HepG2 (cell line): ENCODE results near the gene MNT.

Experiments
- CAMTA2 ChIP-seq: sonication (generic); formaldehyde crosslinking; IDR thresholded peaks from 2 replicates; pipeline ENCODE4 v1.4.0; 2020; ENCODE audit warnings: mild to moderate bottlenecking, missing genetic modification reagents, borderline replicate concordance
- CBX5 ChIP-seq: sonication (generic); formaldehyde crosslinking; IDR thresholded peaks from 2 replicates; pipeline ENCODE4 v1.4.0; 2020; ENCODE audit warnings: missing genetic modification reagents, borderline replicate concordance
- HNRNPUL1 ChIP-seq: fragments of 200-400 bp; formaldehyde crosslinking; IDR thresholded peaks from 2 replicates; pipeline ENCODE4 v1.6.1; 2017; ENCODE audit warnings: low read depth, mild to moderate bottlenecking, low read length, moderate library complexity
- TARDBP ChIP-seq: sonication (generic); formaldehyde crosslinking; IDR thresholded peaks from 2 replicates; pipeline ENCODE4 v1.8.0; 2022; ENCODE audit warnings: mild to moderate bottlenecking, missing genetic modification reagents
- ZNF317 ChIP-seq: sonication (generic); formaldehyde crosslinking; IDR thresholded peaks from 2 replicates; pipeline ENCODE4 v1.5.0; 2020; ENCODE audit warnings: mild to moderate bottlenecking, missing genetic modification reagents
- ZNF414 ChIP-seq: sonication (generic); formaldehyde crosslinking; IDR thresholded peaks from 2 replicates; pipeline ENCODE4 v1.5.0; 2020; ENCODE audit warnings: missing genetic modification reagents

GRCh38 chr17:2351269-2351668 is 49.6 kb downstream of the MNT start:
- TF ChIP-seq CBX5 (CRISPR knock-in tag) = no peak
- TF ChIP-seq ZNF414 (CRISPR knock-in tag) = no peak
- TF ChIP-seq ZNF317 (CRISPR knock-in tag) = no peak
- no peak for TF ChIP-seq CAMTA2 (CRISPR knock-in tag)
- no peak for TF ChIP-seq HNRNPUL1
- no peak for TF ChIP-seq TARDBP
